ENCODE results near the gene RAB3A. TPM values are rescaled to one million over a fixed set of nuclear protein-coding genes. Genes with fewer than 3 reads are reported as not detected.

RAB3A gene
- total RNA-seq, 1 experiment from 2014 or later, result 10.6 TPM

- ChIA-PET CTCF (no interaction called here), RAD21 (ENCODE audit: low non-redundant PET in 1 of 2, low total read pairs in 2 of 2, uncharacterized antibody in 2 of 2, unreplicated experiment in 2 of 2) (no interaction called here), POLR2A (no interaction called here)
- no peak overlapping the region for H3K27ac ChIP-seq (ENCODE audit: low read depth, low read length)
- H3K9me2 ChIP-seq (ENCODE audit: insufficient read depth), result no peaks in the 10 kb centered on the region
- H3K4me2 ChIP-seq (ENCODE audit: low read length), result no peak overlapping the region
- no peaks in the 10 kb centered on the region for H3K79me2 ChIP-seq (ENCODE audit: insufficient read depth, low read length)
- no peak overlapping the region for H2AFZ ChIP-seq (ENCODE audit: low read depth, low read length, poor library complexity, severe bottlenecking)
- H3K4me1 ChIP-seq (ENCODE audit: control insufficient read depth in 1 of 2, insufficient read depth in 2 of 2, low read length in 2 of 2), result peaks cover 6 to 24% of the 10 kb centered on the region in 2 experiments; a peak in 3 of 4 replicates
- no TSS peak for BruUV-seq (replicated peaks)
- no peak for ATAC-seq
- no peaks in the 10 kb centered on the region for H3K27me3 ChIP-seq (ENCODE audit: insufficient read depth, low read length)
- no peaks in the 10 kb centered on the region for H4K20me1 ChIP-seq (ENCODE audit: insufficient read depth)
- no peaks in the 10 kb centered on the region for H3K36me3 ChIP-seq (ENCODE audit: control insufficient read depth in 1 of 2, insufficient read depth in 2 of 2, low read length in 2 of 2)
- no peak overlapping the region for H3K4me3 ChIP-seq (replicated peaks in 1 of 2; ENCODE audit: low read depth in 1 of 2, low read length in 2 of 2)
- TF ChIP-seq CTCF (IDR thresholded peaks at IDR 0.05 in 2 of 3, conservative IDR thresholded peaks at IDR 0.05 in 1 of 3; ENCODE audit: borderline replicate concordance in 1 of 3, insufficient read depth in 1 of 3, low read depth in 2 of 3, low read length in 2 of 3), result peak in 2 of 3 experiments; percentile 69 to 73; a peak in 4 of 6 replicates
- no peak for TF ChIP-seq YY1 (IDR thresholded peaks at IDR 0.05; ENCODE audit: extremely low read depth, insufficient replicate concordance, low read depth, low read length)
- intact Hi-C loops (cut with micrococcal nuclease), result no loop called here
- no peak for DNase-seq (ENCODE audit: low read depth, low spot score)
- no peak overlapping the region for H3K9ac ChIP-seq (ENCODE audit: low read length)
- H3K9me3 ChIP-seq (ENCODE audit: control insufficient read depth in 1 of 2, insufficient read depth in 1 of 2, low read depth in 1 of 2, low read length in 2 of 2), result no peaks in the 10 kb centered on the region
These were observed 25.6 kb upstream of the RAB3A start for GRCh38 chr19:18229474-18229873.

GRCh38 chr19:18227781-18228271 lies 24.0 kb upstream of the RAB3A start:
- peaks cover 15 to 34% of the 10 kb centered on the region in 2 experiments for H3K4me1 ChIP-seq (ENCODE audit: control insufficient read depth in 1 of 2, insufficient read depth in 2 of 2, low read length in 2 of 2)
- H3K27me3 ChIP-seq (ENCODE audit: insufficient read depth, low read length), result no peaks in the 10 kb centered on the region
- H3K36me3 ChIP-seq (ENCODE audit: control insufficient read depth in 1 of 2, insufficient read depth in 2 of 2, low read length in 2 of 2), result no peaks in the 10 kb centered on the region

More at GRCh38 chr19:18227781-18228271, 24.0 kb upstream of the RAB3A start:
- Histone ChIP-seq H3K9me2 (ENCODE audit: insufficient read depth) (no peaks in the 10 kb centered on the region), H4K20me1 (ENCODE audit: insufficient read depth) (no peaks in the 10 kb centered on the region), H3K9ac (ENCODE audit: low read length) (no peak overlapping the region), H3K9me3 (ENCODE audit: control insufficient read depth in 1 of 2, insufficient read depth in 1 of 2, low read depth in 1 of 2, low read length in 2 of 2) (no peaks in the 10 kb centered on the region), H3K4me2 (ENCODE audit: low read length) (no peak overlapping the region), H3K79me2 (ENCODE audit: insufficient read depth, low read length) (no peaks in the 10 kb centered on the region), H2AFZ (ENCODE audit: low read depth, low read length, poor library complexity, severe bottlenecking) (no peak overlapping the region), H3K27ac (ENCODE audit: low read depth, low read length) (no peak overlapping the region), H3K4me3 (replicated peaks in 1 of 2; ENCODE audit: low read depth in 1 of 2, low read length in 2 of 2) (no peak overlapping the region)
- RAD21 ChIA-PET (ENCODE audit: low non-redundant PET in 1 of 2, low total read pairs in 2 of 2, uncharacterized antibody in 2 of 2, unreplicated experiment in 2 of 2), result no interaction called here
- CTCF ChIA-PET, result no interaction called here
- BruUV-seq (replicated peaks), result no TSS peak
- POLR2A ChIA-PET, result no interaction called here
- no peak for TF ChIP-seq EZH2 (IDR thresholded peaks at IDR 0.05)
- no peak for TF ChIP-seq POLR2A (IDR thresholded peaks at IDR 0.05; ENCODE audit: borderline replicate concordance, extremely low read depth, insufficient read depth, insufficient read length)
- TF ChIP-seq SP1 (IDR thresholded peaks at IDR 0.05; ENCODE audit: low read depth), result no peak
- TF ChIP-seq FOSL1 (IDR thresholded peaks at IDR 0.05; ENCODE audit: low read depth), result no peak
- no peak for TF ChIP-seq EZH2phosphoT487 (IDR thresholded peaks at IDR 0.05; ENCODE audit: borderline replicate concordance)
- TF ChIP-seq ELF1 (IDR thresholded peaks at IDR 0.05; ENCODE audit: borderline replicate concordance, low read depth), result no peak
- TF ChIP-seq CBX3 (IDR thresholded peaks at IDR 0.05; ENCODE audit: low read depth), result no peak
- no peak for TF ChIP-seq JUND (IDR thresholded peaks at IDR 0.05)
- no peak for TF ChIP-seq RAD21 (IDR thresholded peaks at IDR 0.05; ENCODE audit: low read depth)
- TF ChIP-seq ATF3 (IDR thresholded peaks at IDR 0.05), result no peak
- no peak for TF ChIP-seq CEBPB (IDR thresholded peaks at IDR 0.05; ENCODE audit: low read depth)
- no peak for TF ChIP-seq MAX (IDR thresholded peaks at IDR 0.05)
- no peak for TF ChIP-seq ZBTB33 (IDR thresholded peaks at IDR 0.05; ENCODE audit: extremely low read depth, insufficient replicate concordance, low read length)
- no peak for TF ChIP-seq SIN3A (IDR thresholded peaks at IDR 0.05; ENCODE audit: low read depth)
- TF ChIP-seq TCF7L2 (IDR thresholded peaks at IDR 0.05; ENCODE audit: borderline replicate concordance, extremely low read depth, insufficient read depth, insufficient read length), result no peak
- TF ChIP-seq YY1 (IDR thresholded peaks at IDR 0.05; ENCODE audit: extremely low read depth, insufficient replicate concordance, low read depth, low read length), result no peak
- intact Hi-C loops (cut with micrococcal nuclease), result no loop called here
- ATAC-seq (no peak), DNase-seq (ENCODE audit: low read depth, low spot score) (no peak)
